ENCODE measurements around the gene SPINK2. TPM values are rescaled to one million over a fixed set of nuclear protein-coding genes. Genes with fewer than 3 reads are reported as not detected.

The SPINK2 gene
- total and polyA plus RNA-seq, 10 of the 15 experiments (the other 5 are each of a cell fraction or from before 2014, with no cell fraction given) = 0.13 to 1.0 (median 0.61) TPM; not detected in 1

- no peaks in the 10 kb centered on the region for H3K9me3 ChIP-seq (replicated peaks; ENCODE audit: control insufficient read depth, insufficient read depth, low read length)
- no peak overlapping the region for H3K4me2 ChIP-seq (ENCODE audit: control insufficient read depth, insufficient read depth)
- no peak for ATAC-seq
- RAD21 ChIA-PET (ENCODE audit: unreplicated experiment) = no interaction called here
- POLR2A ChIA-PET = interaction anchor here (0.6 kb wide), 1 partner anchor 1736 kb away, joined by 3 read pairs; no protein-coding TSS in a partner anchor
- no peak overlapping the region for H3K4me3 ChIP-seq
- H4K20me1 ChIP-seq (ENCODE audit: control insufficient read depth, insufficient read depth) = no peaks in the 10 kb centered on the region
- no peaks in the 10 kb centered on the region for H3K36me3 ChIP-seq (ENCODE audit: control insufficient read depth in 2 of 2, insufficient read depth in 2 of 2, low read length in 1 of 2)
- H3K4me1 ChIP-seq (ENCODE audit: control insufficient read depth, insufficient read depth, low read length) = peaks cover 34% of the 10 kb centered on the region
- DNase-seq (ENCODE audit: low read depth, low spot score) = no peak
- TF ChIP-seq NRF1 (conservative IDR thresholded peaks at IDR 0.05; ENCODE audit: low read depth, low read length) = no peak
- H3K27ac ChIP-seq (ENCODE audit: control insufficient read depth, insufficient read depth) = no peak overlapping the region
- H3K79me2 ChIP-seq (ENCODE audit: control insufficient read depth, insufficient read depth, low read length) = no peaks in the 10 kb centered on the region
- intact Hi-C loops (cut with micrococcal nuclease; ENCODE audit: unreplicated experiment) (no loop called here), in situ Hi-C loops (cut with MboI) (no loop called here)
- WGBS (ENCODE audit: insufficient coverage, insufficient replicate concordance, low lambda C conversion rate, missing lambda C conversion rate) = 50% methylated on average over 1 of the region's 1 CpG
- H3K27me3 ChIP-seq (replicated peaks in 1 of 2; ENCODE audit: control insufficient read depth in 2 of 2, insufficient read depth in 2 of 2, low read length in 1 of 2) = no peaks in the 10 kb centered on the region
- SMC1A ChIA-PET (ENCODE audit: uncharacterized antibody, unreplicated experiment) = no interaction called here
- H2AFZ ChIP-seq (ENCODE audit: control insufficient read depth, low read depth, low read length) = no peak overlapping the region
- no peak overlapping the region for H3K9ac ChIP-seq (ENCODE audit: control insufficient read depth, insufficient read depth, low read length)
- FAIRE-seq = no peak
- CTCF ChIA-PET = interaction anchor here (1.0 kb wide), 1 partner anchor 44 kb away, joined by 3 read pairs; no protein-coding TSS in a partner anchor
- BruUV-seq (replicated peaks) = no TSS peak
Measured at GRCh38 chr4:56760183-56760582, 61.3 kb downstream of the SPINK2 start.

Small RNA genes lying within 50 kb of the gene (small RNA-seq; reads per million reads assigned to genes)
- not detected for gene RF00017
- gene RF00019 = not detected
- not detected for gene RN7SL357P
- not detected for gene RN7SL492P

Other genes with a start within 250 kb of the SPINK2 start
- 0.11 and 0.44 TPM in 2 replicates for gene HOPX, start 140.4 kb downstream of the SPINK2 start, total RNA-seq (2014; rRNA removed)
- gene HOPX, start 140.4 kb downstream of the SPINK2 start, total RNA-seq (2014; rRNA removed; fragmentation: Illumina TruSeq; extraction: Trizol) = 0.28 TPM in 1 of 2 replicates, not detected in the other
- 0.38 and 0.58 TPM in 2 replicates for gene HOPX, start 140.4 kb downstream of the SPINK2 start, total RNA-seq (2021)
- 0.11 and 0.20 TPM in 2 replicates for gene HOPX, start 140.4 kb downstream of the SPINK2 start, polyA plus RNA-seq (2011; rRNA removed)
- gene HOPX, start 140.4 kb downstream of the SPINK2 start, polyA plus RNA-seq (2014; fragmentation: Illumina TruSeq; extraction: Trizol) = 0.25 and 0.74 TPM in 2 replicates
- under 1 TPM; 0.22 to 0.40 TPM for gene HOPX, start 140.4 kb downstream of the SPINK2 start, polyA plus RNA-seq (2014; fragmentation: Nextera tagmentation; extraction: Ambion mirVana)
- gene HOPX, start 140.4 kb downstream of the SPINK2 start, polyA plus RNA-seq (2014; rRNA removed) = 0.42 TPM in 1 of 2 replicates, not detected in the other
- not detected for gene HOPX, start 140.4 kb downstream of the SPINK2 start, polyA plus RNA-seq (2016; fragmentation: Nextera tagmentation; extraction: Ambion mirVana)
- 23.9 and 24.7 TPM in 2 replicates for gene REST, start 86.2 kb upstream of the SPINK2 start, total RNA-seq (2014; rRNA removed)
- 23.3 and 23.8 TPM in 2 replicates for gene REST, start 86.2 kb upstream of the SPINK2 start, total RNA-seq (2014; rRNA removed; fragmentation: Illumina TruSeq; extraction: Trizol)
- gene REST, start 86.2 kb upstream of the SPINK2 start, total RNA-seq (2021) = 29.5 and 33.5 TPM in 2 replicates
- 17.6 and 24.4 TPM in 2 replicates for gene REST, start 86.2 kb upstream of the SPINK2 start, polyA plus RNA-seq (2011; rRNA removed)
- gene REST, start 86.2 kb upstream of the SPINK2 start, polyA plus RNA-seq (2014; fragmentation: Illumina TruSeq; extraction: Trizol) = 12.7 and 16.3 TPM in 2 replicates
- 1 to 10 TPM; 3.7 to 8.5 TPM for gene REST, start 86.2 kb upstream of the SPINK2 start, polyA plus RNA-seq (2014; fragmentation: Nextera tagmentation; extraction: Ambion mirVana)
- 10.9 and 11.7 TPM in 2 replicates for gene REST, start 86.2 kb upstream of the SPINK2 start, polyA plus RNA-seq (2014; rRNA removed)
- gene REST, start 86.2 kb upstream of the SPINK2 start, polyA plus RNA-seq (2016; fragmentation: Nextera tagmentation; extraction: Ambion mirVana) = 10 to 100 TPM; 33.6 to 36.3 TPM
- 29.0 and 31.9 TPM in 2 replicates for gene NOA1, start 155.9 kb upstream of the SPINK2 start, total RNA-seq (2014; rRNA removed)
- 15.1 and 16.0 TPM in 2 replicates for gene NOA1, start 155.9 kb upstream of the SPINK2 start, total RNA-seq (2014; rRNA removed; fragmentation: Illumina TruSeq; extraction: Trizol)
- gene NOA1, start 155.9 kb upstream of the SPINK2 start, total RNA-seq (2021) = 31.6 and 34.0 TPM in 2 replicates
- 26.8 and 29.6 TPM in 2 replicates for gene NOA1, start 155.9 kb upstream of the SPINK2 start, polyA plus RNA-seq (2011; rRNA removed)
- gene NOA1, start 155.9 kb upstream of the SPINK2 start, polyA plus RNA-seq (2014; fragmentation: Illumina TruSeq; extraction: Trizol) = 18.6 and 20.0 TPM in 2 replicates
- gene NOA1, start 155.9 kb upstream of the SPINK2 start, polyA plus RNA-seq (2014; fragmentation: Nextera tagmentation; extraction: Ambion mirVana) = 1 to 10 TPM; 3.2 to 8.3 TPM
- gene NOA1, start 155.9 kb upstream of the SPINK2 start, polyA plus RNA-seq (2014; rRNA removed) = 28.5 and 31.5 TPM in 2 replicates
- gene NOA1, start 155.9 kb upstream of the SPINK2 start, polyA plus RNA-seq (2016; fragmentation: Nextera tagmentation; extraction: Ambion mirVana) = 10 to 100 TPM; 16.4 to 16.5 TPM
- 85.9 and 109 TPM in 2 replicates for gene POLR2B, start 157.2 kb upstream of the SPINK2 start, total RNA-seq (2014; rRNA removed)
- 117 and 120 TPM in 2 replicates for gene POLR2B, start 157.2 kb upstream of the SPINK2 start, total RNA-seq (2014; rRNA removed; fragmentation: Illumina TruSeq; extraction: Trizol)
- 101 and 103 TPM in 2 replicates for gene POLR2B, start 157.2 kb upstream of the SPINK2 start, total RNA-seq (2021)
- 183 and 225 TPM in 2 replicates for gene POLR2B, start 157.2 kb upstream of the SPINK2 start, polyA plus RNA-seq (2011; rRNA removed)
- gene POLR2B, start 157.2 kb upstream of the SPINK2 start, polyA plus RNA-seq (2014; fragmentation: Illumina TruSeq; extraction: Trizol) = 113 and 144 TPM in 2 replicates
- gene POLR2B, start 157.2 kb upstream of the SPINK2 start, polyA plus RNA-seq (2014; fragmentation: Nextera tagmentation; extraction: Ambion mirVana) = 10 to 100 TPM; 46.0 to 60.9 TPM
- gene POLR2B, start 157.2 kb upstream of the SPINK2 start, polyA plus RNA-seq (2014; rRNA removed) = 85.2 and 110 TPM in 2 replicates
- 10 to 100 TPM; 89.3 to 95.2 TPM for gene POLR2B, start 157.2 kb upstream of the SPINK2 start, polyA plus RNA-seq (2016; fragmentation: Nextera tagmentation; extraction: Ambion mirVana)

All from GM12878 (cell line).